Type B pancreatic cell (in vitro differentiated cells): ENCODE data around the gene NUDT4. TPM values are rescaled to one million over a fixed set of nuclear protein-coding genes. Genes with fewer than 3 reads are reported as not detected.
"Not testable (repeated sequence)": the region's sequence is repeated elsewhere in the genome, so short reads cannot be mapped to it uniquely, and the experiment has no call there.

ENCODE experiments used
- DNase-seq: peaks from one replicate; pipeline ENCODE4 v3.0.0; 2021; ENCODE audit warnings: mixed read lengths; ENCODE audit not compliant: unreplicated experiment; ENCODE audit errors: extremely low spot score
- H3K27ac Mint-ChIP-seq: 2 replicates; pipeline ENCODE4 v1.8.0; 2021; ENCODE audit warnings: mild to moderate bottlenecking, mixed read lengths
- H3K27me3 Mint-ChIP-seq: 2 replicates; pipeline ENCODE4 v1.8.0; 2021; ENCODE audit warnings: mixed read lengths
- H3K36me3 Mint-ChIP-seq: 2 replicates; pipeline ENCODE4 v1.8.0; 2021; ENCODE audit warnings: mixed read lengths
- H3K4me1 Mint-ChIP-seq: one replicate; pipeline ENCODE4 v1.8.0; 2021; ENCODE audit warnings: mixed read lengths; ENCODE audit not compliant: unreplicated experiment
- H3K4me3 Mint-ChIP-seq: 2 replicates; pipeline ENCODE4 v1.8.0; 2021; ENCODE audit warnings: mild to moderate bottlenecking, mixed read lengths
- H3K9me3 Mint-ChIP-seq: 2 replicates; pipeline ENCODE4 v1.8.0; 2021; ENCODE audit warnings: mixed read lengths
- CTCF ChIP-seq: fragments of 200-600 bp; sonication (generic); conservative IDR thresholded peaks from 2 replicates; pipeline ENCODE4 v1.5.0; 2021; ENCODE audit warnings: antibody characterized with exemption, mild to moderate bottlenecking
- total RNA-seq: library from RNA; stranded (reverse); gene quantifications from 2 replicates; pipeline ENCODE4 v1.2.1, GENCODE V29; 2021; ENCODE audit warnings: low replicate concordance

The NUDT4 gene
- total RNA-seq, 1 donor from 2014 or later, result 89.8 TPM

- no peaks in the 10 kb centered on the region for H3K27me3 Mint-ChIP-seq
- H3K4me1 Mint-ChIP-seq, result peaks cover 34% of the 10 kb centered on the region
- no peak overlapping the region for H3K4me3 Mint-ChIP-seq
- no peak overlapping the region for H3K27ac Mint-ChIP-seq
- DNase-seq, result no peak
- TF ChIP-seq CTCF, result no peak
- peaks cover 5% of the 10 kb centered on the region for H3K9me3 Mint-ChIP-seq
- peaks cover 26% of the 10 kb centered on the region for H3K36me3 Mint-ChIP-seq
Measured at GRCh38 chr12:93387780-93388179, 10.1 kb downstream of the NUDT4 start.

- Mint-ChIP-seq H3K4me1 (peaks cover 27% of the 10 kb centered on the region), H3K4me3 (peak overlapping the region; percentile 8), H3K9me3 (peaks cover 5% of the 10 kb centered on the region), H3K36me3 (peaks cover 21% of the 10 kb centered on the region), H3K27me3 (no peaks in the 10 kb centered on the region), H3K27ac (no peak overlapping the region)
- no peak for DNase-seq
- TF ChIP-seq CTCF, result no peak
Measured at GRCh38 chr12:93390031-93390430, 12.3 kb downstream of the NUDT4 start.

GRCh38 chr12:93390549-93391297, 13.0 kb downstream of the NUDT4 start:
- H3K27me3 Mint-ChIP-seq, result no peaks in the 10 kb centered on the region
- no peak for TF ChIP-seq CTCF
- peaks cover 15% of the 10 kb centered on the region for H3K36me3 Mint-ChIP-seq
- H3K27ac Mint-ChIP-seq, result peak overlapping the region; percentile 62
- no peak for DNase-seq
- H3K9me3 Mint-ChIP-seq, result no peaks in the 10 kb centered on the region
- no peak overlapping the region for H3K4me3 Mint-ChIP-seq
- peaks cover 21% of the 10 kb centered on the region for H3K4me1 Mint-ChIP-seq

GRCh38 chr12:93393425-93393824, 15.7 kb downstream of the NUDT4 start:
- peaks cover 12% of the 10 kb centered on the region for H3K4me1 Mint-ChIP-seq
- peaks cover 9% of the 10 kb centered on the region for H3K36me3 Mint-ChIP-seq
- H3K9me3 Mint-ChIP-seq, result no peaks in the 10 kb centered on the region
- DNase-seq, result no peak
- H3K4me3 Mint-ChIP-seq, result no peak overlapping the region
- H3K27ac Mint-ChIP-seq, result no peak overlapping the region
- H3K27me3 Mint-ChIP-seq, result no peaks in the 10 kb centered on the region
- no peak for TF ChIP-seq CTCF

- Mint-ChIP-seq H3K27me3 (no peaks in the 10 kb centered on the region), H3K36me3 (peaks cover 17% of the 10 kb centered on the region), H3K9me3 (no peaks in the 10 kb centered on the region)
Measured at GRCh38 chr12:93397412-93397811, 19.7 kb downstream of the NUDT4 start.

GRCh38 chr12:93399183-93399863, 21.6 kb downstream of the NUDT4 start:
- peaks cover 11% of the 10 kb centered on the region for H3K4me1 Mint-ChIP-seq
- not testable (repeated sequence) for H3K27me3 Mint-ChIP-seq, DNase-seq, H3K9me3 Mint-ChIP-seq, H3K4me3 Mint-ChIP-seq
- H3K27ac Mint-ChIP-seq, result peak overlapping the region; percentile 2
- H3K36me3 Mint-ChIP-seq, result peaks cover 30% of the 10 kb centered on the region

More at GRCh38 chr12:93397412-93397811, 19.7 kb downstream of the NUDT4 start:
- Mint-ChIP-seq H3K4me1 (peaks cover 2% of the 10 kb centered on the region), H3K27ac (no peak overlapping the region), H3K4me3 (no peak overlapping the region)
- TF ChIP-seq CTCF, result no peak
- DNase-seq, result no peak
